ENCODE measurements around the gene RPL13A.
A peak's percentile ranks its signal among the peaks of the same experiment; 100 is the strongest.

Gene RPL13A

GRCh38 chr19:49486710-49487276 lies 615 bp upstream of the RPL13A start:
- DNase-seq = no peak

GRCh38 chr19:49488046-49488862 lies 846 bp downstream of the RPL13A start:
- no peak for DNase-seq

GRCh38 chr19:49488863-49489537 lies 1.6 kb downstream of the RPL13A start:
- no peak for DNase-seq

- DNase-seq = peak; percentile 56
These were observed 2.3 kb downstream of the RPL13A start for GRCh38 chr19:49489601-49490167.

GRCh38 chr19:49490287-49491029 lies 3.0 kb downstream of the RPL13A start:
- DNase-seq = no peak

- no peak for DNase-seq
These were observed 3.8 kb downstream of the RPL13A start for GRCh38 chr19:49491030-49491803.

- DNase-seq = no peak
These were observed 4.6 kb downstream of the RPL13A start for GRCh38 chr19:49491804-49492572.

GRCh38 chr19:49492573-49493405 lies 5.4 kb downstream of the RPL13A start:
- peak; percentile 46 for DNase-seq

- DNase-seq = no peak
These were observed 9.2 kb downstream of the RPL13A start for GRCh38 chr19:49496574-49497008.

- DNase-seq = peak; percentile 84
These were observed 9.8 kb downstream of the RPL13A start for GRCh38 chr19:49497047-49497788.

GRCh38 chr19:49497789-49498103 lies 10.3 kb downstream of the RPL13A start:
- DNase-seq = no peak

- DNase-seq = no peak
These were observed 11.1 kb downstream of the RPL13A start for GRCh38 chr19:49498475-49498874.

- peak; percentile 51 for DNase-seq
These were observed 11.7 kb downstream of the RPL13A start for GRCh38 chr19:49499030-49499670.

- DNase-seq = peak; percentile 54
These were observed 15.6 kb downstream of the RPL13A start for GRCh38 chr19:49502866-49503581.

- DNase-seq = no peak
These were observed 16.2 kb downstream of the RPL13A start for GRCh38 chr19:49503582-49503962.

GRCh38 chr19:49506575-49507105 lies 19.2 kb downstream of the RPL13A start:
- DNase-seq = peak; percentile 82

- DNase-seq = no peak
These were observed 20.5 kb downstream of the RPL13A start for GRCh38 chr19:49507803-49508494.
